HPDE6-E6E7 (cell line): ENCODE data around the gene SIK3.

Experiments
- DNase-seq: peaks from one replicate; pipeline ENCODE4 v3.0.0; 2011; ENCODE audit warnings: missing footprints; ENCODE audit errors: extremely low spot score

The SIK3 gene

GRCh38 chr11:116930586-116930985 lies 167.6 kb downstream of the SIK3 start:
- DNase-seq = no peak

GRCh38 chr11:116930177-116930576 lies 168.1 kb downstream of the SIK3 start:
- DNase-seq = no peak

GRCh38 chr11:116929414-116930090 lies 168.7 kb downstream of the SIK3 start:
- no peak for DNase-seq

GRCh38 chr11:116928845-116929244 lies 169.4 kb downstream of the SIK3 start:
- no peak for DNase-seq

GRCh38 chr11:116928102-116928777 lies 170.0 kb downstream of the SIK3 start:
- no peak for DNase-seq

GRCh38 chr11:116927163-116927974 lies 170.9 kb downstream of the SIK3 start:
- DNase-seq = no peak

GRCh38 chr11:116925050-116925449 lies 173.2 kb downstream of the SIK3 start:
- no peak for DNase-seq

GRCh38 chr11:116918925-116919655 lies 179.1 kb downstream of the SIK3 start:
- no peak for DNase-seq

GRCh38 chr11:116917632-116918031 lies 180.6 kb downstream of the SIK3 start:
- no peak for DNase-seq

GRCh38 chr11:116916886-116917285 lies 181.3 kb downstream of the SIK3 start:
- no peak for DNase-seq

- DNase-seq = no peak
Measured at GRCh38 chr11:116916052-116916451, 182.2 kb downstream of the SIK3 start.

- DNase-seq = no peak
Measured at GRCh38 chr11:116913000-116913399, 185.2 kb downstream of the SIK3 start.

GRCh38 chr11:116911976-116912734 lies 186.1 kb downstream of the SIK3 start:
- no peak for DNase-seq

GRCh38 chr11:116910847-116911246 lies 187.4 kb downstream of the SIK3 start:
- no peak for DNase-seq

GRCh38 chr11:116910378-116910777 lies 187.8 kb downstream of the SIK3 start:
- DNase-seq = no peak

- DNase-seq = no peak
Measured at GRCh38 chr11:116909245-116909644, 189.0 kb downstream of the SIK3 start.

- no peak for DNase-seq
Measured at GRCh38 chr11:116906479-116906878, 191.7 kb downstream of the SIK3 start.

GRCh38 chr11:116903090-116903489 lies 195.1 kb downstream of the SIK3 start:
- no peak for DNase-seq

GRCh38 chr11:116901964-116902688 lies 196.1 kb downstream of the SIK3 start:
- DNase-seq = no peak

- DNase-seq = no peak
Measured at GRCh38 chr11:116901211-116901610, 197.0 kb downstream of the SIK3 start.

GRCh38 chr11:116896211-116896610 lies 202.0 kb downstream of the SIK3 start:
- no peak for DNase-seq
